KOPT-K1 (cell line): ENCODE measurements around the gene ANO8.
"Not testable (repeated sequence)": the region's sequence is repeated elsewhere in the genome, so short reads cannot be mapped to it uniquely, and the experiment has no call there.

Experiments used
- H3K27ac ChIP-seq: fragments of 200-600 bp; sonication (generic); 2 replicates; pipeline ENCODE4 v1.5.1; 2016; ENCODE audit warnings: antibody characterized with exemption, mild to moderate bottlenecking, low read depth, low read length; ENCODE audit not compliant: poor library complexity, severe bottlenecking
- H3K36me3 ChIP-seq: fragments of 200-600 bp; sonication (generic); 2 replicates; pipeline ENCODE4 v1.5.1; 2017; ENCODE audit warnings: antibody characterized with exemption, mild to moderate bottlenecking, low read length, moderate library complexity; ENCODE audit not compliant: insufficient read depth
- H3K9me3 ChIP-seq: fragments of 200-600 bp; sonication (generic); 2 replicates; pipeline ENCODE4 v1.5.1; 2017; ENCODE audit warnings: antibody characterized with exemption, low read length, mild to moderate bottlenecking; ENCODE audit not compliant: insufficient read depth, poor library complexity, severe bottlenecking

Gene ANO8

DNA sequence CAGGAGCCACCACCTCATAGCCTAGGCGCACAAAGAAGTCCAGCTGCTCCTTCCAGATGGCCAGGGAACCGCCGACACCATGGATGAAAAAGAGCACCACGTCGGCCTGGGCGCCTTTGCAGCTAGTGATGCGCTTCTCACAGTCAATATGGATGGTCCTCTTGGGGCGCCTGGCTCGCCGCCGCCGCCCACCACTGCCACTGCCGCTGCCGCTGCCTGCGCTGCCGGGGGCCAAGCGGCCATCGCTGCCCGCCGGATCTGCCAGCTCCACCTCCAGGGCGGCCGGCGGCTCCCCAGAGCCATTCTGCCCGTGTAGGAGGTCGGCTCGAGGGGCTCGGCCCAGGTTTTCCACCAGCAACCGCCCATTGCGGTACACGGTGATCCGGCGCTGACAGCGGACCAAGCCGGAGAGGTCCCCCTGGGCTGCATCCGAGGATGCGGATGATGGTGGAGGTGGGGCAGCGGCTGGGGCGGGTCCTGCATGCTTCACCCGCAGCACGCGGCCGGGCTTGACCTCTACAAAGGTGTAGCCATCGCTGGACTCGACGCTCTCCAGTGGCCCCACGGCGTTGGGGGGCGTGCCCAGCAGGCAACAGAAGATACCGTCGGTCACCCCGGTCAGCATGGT is 33.5 kb downstream of the ANO8 start:
- no peak overlapping the region for H3K27ac ChIP-seq
- H3K36me3 ChIP-seq: peaks cover 14% of the 10 kb centered on the region
- H3K9me3 ChIP-seq: peaks cover 12% of the 10 kb centered on the region

DNA sequence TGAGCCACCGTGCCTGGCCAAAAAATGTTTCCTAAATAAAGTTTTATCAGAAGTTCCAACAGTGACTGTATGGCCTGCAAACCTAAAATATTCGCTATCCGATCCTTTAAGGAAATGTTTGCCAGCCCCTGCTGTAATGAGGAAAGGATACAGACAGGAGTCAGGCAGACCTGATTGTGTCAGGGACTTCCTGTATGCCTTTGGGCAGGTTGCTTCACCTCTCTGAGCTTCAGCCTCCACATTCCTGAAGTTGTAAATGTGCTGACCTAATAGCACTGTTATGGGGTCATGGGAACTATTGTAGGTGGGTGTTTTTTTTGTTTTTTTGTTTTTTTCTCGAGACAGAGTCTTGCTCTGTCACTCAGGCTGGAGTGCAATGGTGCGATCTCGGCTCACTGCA is 37.7 kb downstream of the ANO8 start:
- peaks cover 12% of the 10 kb centered on the region for H3K9me3 ChIP-seq
- peaks cover 14% of the 10 kb centered on the region for H3K36me3 ChIP-seq
- H3K27ac ChIP-seq: no peak overlapping the region

DNA sequence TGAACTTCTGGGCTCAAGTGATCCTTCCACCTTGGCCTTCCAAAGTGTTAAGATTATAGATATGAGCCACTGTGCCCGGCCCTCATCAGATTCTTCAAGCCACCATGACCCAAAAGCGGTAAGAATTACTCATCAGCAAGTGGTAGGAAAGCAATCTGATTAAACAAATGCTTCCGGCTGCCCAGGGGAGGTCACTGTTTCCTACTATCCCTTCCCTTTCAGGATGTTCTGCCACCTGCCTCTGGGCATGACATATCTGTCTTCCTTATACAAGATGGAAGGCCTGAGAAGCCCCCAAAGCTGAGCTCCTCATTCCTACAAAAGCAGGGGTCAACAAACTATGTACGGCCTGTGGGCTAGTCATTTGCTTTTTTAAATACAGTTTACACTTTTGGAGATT is 38.4 kb downstream of the ANO8 start:
- Histone ChIP-seq H3K36me3 (peaks cover 14% of the 10 kb centered on the region), H3K9me3 (peaks cover 12% of the 10 kb centered on the region), H3K27ac (no peak overlapping the region)

DNA sequence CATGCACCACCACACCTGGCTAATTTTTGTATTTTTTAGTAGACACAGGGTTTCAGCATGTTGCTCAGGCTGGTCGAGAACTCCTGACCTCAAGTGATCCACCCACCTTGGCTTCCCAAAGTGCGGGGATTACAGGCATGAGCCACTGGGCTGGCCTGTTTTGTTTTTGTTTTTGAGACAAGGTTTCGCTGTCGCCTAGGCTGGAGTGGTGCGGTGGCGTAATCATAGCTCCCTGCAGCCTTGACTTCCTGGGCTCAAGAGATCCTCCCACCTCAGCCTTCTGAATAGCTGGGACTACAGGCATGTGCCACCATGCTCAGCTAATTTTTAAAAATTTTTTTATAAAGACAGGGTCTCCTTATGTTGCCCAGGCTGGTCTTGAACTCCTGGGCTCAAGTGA is 39.1 kb downstream of the ANO8 start:
- peaks cover 12% of the 10 kb centered on the region for H3K9me3 ChIP-seq
- peaks cover 10% of the 10 kb centered on the region for H3K36me3 ChIP-seq
- not testable (repeated sequence) for H3K27ac ChIP-seq

DNA sequence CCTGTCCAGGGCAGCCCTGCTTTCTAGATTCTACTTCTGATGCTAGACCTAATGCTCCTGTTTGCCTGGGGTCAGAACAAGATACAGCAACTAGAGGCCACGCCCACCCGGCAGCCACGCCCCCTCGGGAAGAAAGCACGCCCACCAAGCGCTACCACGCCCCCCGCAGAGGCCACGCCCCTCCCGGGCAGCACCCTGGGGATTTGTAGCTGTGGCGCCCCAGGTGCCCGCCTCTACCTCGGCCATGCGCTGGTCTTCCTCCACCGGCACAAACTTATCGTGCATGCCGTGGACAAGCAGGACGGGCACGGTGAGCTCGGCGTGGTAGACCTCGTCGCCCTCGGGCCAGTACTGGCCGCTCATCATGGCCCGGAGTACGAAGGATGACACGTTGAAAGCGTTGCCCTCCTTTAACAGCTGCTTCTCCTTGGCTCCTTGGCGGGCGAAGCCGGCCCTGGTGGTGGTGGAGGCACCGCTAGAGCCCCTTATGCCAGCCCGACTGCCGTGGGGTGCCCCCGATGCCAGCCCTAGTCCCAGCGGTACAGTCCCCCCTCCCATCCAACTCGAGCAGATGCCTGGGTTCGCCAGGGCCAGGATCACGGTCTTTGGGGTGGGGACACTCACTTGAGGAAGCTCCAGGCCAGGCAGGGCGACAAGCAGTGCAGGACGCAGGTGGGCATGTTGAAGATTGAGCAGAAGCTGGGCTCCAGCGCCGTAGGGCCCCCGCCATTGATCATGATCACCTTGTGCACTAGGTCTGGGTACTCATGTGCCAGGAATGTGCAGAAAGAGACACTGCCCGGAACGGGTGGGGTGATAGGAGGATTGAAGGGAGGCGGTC is 40.4 kb downstream of the ANO8 start:
- peaks cover 12% of the 10 kb centered on the region for H3K9me3 ChIP-seq
- H3K27ac ChIP-seq: no peak overlapping the region
- peaks cover 10% of the 10 kb centered on the region for H3K36me3 ChIP-seq

DNA sequence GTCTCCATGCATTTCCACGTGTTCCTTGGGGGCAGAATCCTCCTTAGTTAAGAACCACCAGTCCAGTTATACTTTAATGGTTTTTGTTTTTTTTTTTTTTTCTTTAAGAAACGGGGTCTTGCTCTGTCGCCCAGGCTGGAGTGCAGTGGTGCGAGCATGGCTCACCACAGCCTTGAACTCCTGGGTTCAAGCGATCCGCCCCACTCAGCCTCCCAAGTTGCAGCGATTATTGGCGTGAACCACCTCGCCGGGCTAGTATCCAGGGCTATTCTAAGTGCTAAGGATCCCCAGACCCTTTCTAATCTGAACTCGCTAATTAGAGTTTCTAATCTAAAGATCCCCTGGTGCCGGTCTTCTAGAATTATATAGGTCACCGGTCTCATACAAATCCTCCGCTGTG is 41.0 kb downstream of the ANO8 start:
- H3K27ac ChIP-seq: no peak overlapping the region
- peaks cover 11% of the 10 kb centered on the region for H3K9me3 ChIP-seq
- H3K36me3 ChIP-seq: peaks cover 7% of the 10 kb centered on the region

DNA sequence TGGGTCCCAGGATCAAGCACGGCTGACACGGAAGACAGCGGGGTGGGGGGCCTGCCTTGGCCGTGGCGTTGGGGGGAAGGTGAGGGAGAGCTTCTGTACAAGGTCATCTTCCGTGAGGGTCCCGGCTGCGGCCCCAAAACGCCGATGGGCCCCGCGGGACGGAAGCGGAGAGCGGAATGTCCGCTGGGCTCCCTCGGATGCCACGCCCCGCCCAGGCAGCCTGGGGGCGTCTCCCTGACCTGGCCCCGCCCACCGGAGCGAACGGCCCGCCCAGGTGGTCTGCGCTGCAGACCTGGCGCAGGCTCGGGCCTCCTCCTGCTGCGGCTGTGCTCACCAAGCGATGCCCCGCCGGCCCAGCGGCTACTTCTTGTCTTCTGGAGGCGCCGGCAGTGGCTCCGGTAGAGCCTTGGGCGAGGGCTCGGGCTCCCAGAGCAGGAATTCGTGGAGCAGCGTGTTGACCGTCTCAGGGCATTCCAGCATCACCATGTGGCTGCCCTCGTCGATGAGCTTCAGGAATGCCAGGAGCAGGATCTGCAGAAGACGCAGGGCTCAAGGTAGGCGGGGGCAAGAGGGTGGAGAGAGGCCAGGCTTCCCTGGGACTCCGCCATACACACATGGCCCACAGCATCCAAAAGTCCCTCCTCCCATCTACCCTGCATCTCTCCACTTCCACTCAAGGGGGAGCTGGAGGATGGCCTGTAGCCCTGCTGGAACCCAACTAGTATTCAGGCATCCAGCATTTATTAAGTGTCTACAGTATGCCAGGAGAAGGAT is 42.2 kb downstream of the ANO8 start:
- Histone ChIP-seq H3K27ac (peak overlapping the region; percentile 47), H3K36me3 (no peaks in the 10 kb centered on the region), H3K9me3 (no peaks in the 10 kb centered on the region)

DNA sequence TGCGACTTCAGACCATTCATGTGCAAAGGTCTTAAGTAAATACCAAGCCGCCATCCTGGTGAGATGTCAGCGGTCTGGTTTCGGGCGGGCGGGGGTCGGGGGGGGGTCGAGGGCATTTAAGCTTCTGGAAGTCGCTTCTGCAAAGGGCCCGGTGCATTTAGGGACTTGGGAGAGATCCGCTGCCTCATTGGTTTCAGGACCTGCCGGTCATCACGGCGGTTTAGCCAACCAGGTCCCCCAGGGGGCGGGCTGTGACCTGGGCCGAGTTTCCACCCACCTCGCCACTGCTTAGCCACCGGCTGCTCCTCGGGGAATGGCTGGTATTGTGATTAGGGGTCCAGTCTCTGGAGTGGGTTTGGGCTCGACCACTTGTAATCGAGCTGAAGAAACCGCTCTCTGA is 45.2 kb downstream of the ANO8 start:
- no peaks in the 10 kb centered on the region for H3K9me3 ChIP-seq
- peaks cover 25% of the 10 kb centered on the region for H3K36me3 ChIP-seq
- no peak overlapping the region for H3K27ac ChIP-seq

DNA sequence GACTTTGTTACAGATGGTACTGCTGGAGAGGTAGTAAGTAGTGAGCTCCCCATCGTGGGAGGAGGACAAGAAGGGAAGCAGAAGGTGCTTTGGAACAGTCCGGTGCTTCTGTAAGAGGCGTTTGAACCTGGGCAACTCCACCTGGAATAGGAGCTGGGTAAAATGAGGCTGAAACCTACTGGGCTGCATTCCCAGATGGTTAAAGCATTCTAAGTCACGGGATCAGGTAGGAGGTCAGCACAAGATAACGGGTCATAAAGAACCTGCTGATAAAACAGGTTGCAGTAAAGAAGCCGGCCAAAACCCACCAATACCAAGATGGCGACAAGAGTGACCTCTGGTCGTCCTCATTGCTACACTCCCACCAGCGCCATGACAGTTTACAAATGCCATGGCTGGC is 47.9 kb downstream of the ANO8 start:
- no peaks in the 10 kb centered on the region for H3K9me3 ChIP-seq
- H3K36me3 ChIP-seq: peaks cover 42% of the 10 kb centered on the region
- no peak overlapping the region for H3K27ac ChIP-seq

DNA sequence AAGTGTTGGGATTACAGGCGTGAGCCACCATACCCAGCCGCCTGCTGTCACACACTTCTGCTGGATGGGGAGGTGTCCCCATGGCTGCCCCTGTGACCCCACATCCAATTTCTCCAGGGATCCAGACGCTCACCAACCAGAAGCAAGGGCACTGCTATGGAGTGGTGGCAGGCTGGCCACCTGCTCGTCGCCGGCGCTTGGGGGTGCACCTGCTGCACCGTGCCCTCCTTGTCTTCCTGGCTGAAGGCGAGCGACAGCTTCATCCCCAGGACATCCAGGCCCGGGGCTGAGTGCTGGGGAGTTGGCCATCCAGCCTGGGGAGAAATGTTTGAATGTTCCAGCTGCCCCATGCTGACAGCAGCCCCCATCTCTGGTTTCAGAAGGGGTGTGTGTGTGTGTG is 48.4 kb downstream of the ANO8 start:
- peaks cover 42% of the 10 kb centered on the region for H3K36me3 ChIP-seq

DNA sequence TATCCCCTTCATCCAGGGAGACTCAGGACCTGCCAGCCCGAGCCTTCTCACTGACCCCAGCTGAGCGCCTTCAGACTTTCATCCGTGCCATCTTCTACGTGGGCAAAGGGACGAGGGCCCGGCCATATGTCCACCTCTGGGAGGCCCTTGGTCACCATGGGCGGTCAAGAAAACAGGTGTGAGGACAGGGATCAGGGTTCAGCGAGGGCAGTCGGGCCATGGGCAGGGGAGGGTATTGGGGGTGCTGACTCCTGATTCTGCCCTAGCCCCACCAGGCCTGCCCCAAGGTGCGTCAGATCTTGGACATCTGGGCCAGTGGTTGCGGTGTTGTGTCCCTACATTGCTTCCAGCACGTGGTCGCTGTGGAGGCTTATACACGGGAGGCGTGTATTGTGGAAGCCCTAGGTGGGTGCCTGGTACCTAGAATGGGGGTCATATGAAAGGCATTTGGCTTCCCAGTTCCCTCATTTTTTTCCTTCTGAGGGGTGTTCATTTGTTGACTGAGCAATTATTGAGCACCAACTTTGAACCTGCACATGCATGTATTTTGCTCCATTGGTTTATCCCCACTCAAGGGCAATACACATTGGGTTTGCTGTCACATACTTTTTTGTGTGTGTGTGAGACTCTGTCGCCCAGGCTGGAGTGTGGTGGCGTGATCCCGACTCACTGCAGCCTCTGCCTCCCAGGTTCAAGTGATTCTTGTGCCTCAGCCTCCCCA is 49.1 kb downstream of the ANO8 start:
- peaks cover 42% of the 10 kb centered on the region for H3K36me3 ChIP-seq
- H3K9me3 ChIP-seq: no peaks in the 10 kb centered on the region
- no peak overlapping the region for H3K27ac ChIP-seq

More for the DNA sequence above, 48.4 kb downstream of the ANO8 start:
- no peak overlapping the region for H3K27ac ChIP-seq
- H3K9me3 ChIP-seq: no peaks in the 10 kb centered on the region

DNA sequence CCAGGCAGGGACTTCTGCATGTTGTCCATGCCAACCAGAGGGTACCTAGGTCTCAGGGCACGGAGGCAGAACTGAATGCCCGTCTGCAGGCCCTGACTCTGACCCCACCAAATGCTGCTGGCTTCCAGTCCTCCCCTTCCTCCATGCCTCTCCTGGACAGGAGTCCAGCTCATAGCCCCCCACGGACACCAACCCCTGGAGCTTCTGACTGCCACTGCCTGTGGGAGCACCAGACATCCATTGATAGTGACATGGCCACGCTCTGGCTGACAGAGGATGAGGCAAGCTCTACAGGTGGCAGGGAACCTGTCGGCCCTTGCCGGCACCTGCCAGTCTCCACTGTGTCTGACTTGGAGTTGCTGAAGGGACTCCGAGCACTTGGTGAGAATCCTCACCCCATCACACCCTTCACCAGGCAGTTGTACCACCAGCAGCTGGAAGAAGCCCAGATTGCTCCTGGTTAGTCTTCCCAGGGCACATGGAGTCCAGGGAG is 51.1 kb downstream of the ANO8 start:
- H3K9me3 ChIP-seq: no peaks in the 10 kb centered on the region
- H3K27ac ChIP-seq: no peak overlapping the region
- H3K36me3 ChIP-seq: peaks cover 50% of the 10 kb centered on the region

DNA sequence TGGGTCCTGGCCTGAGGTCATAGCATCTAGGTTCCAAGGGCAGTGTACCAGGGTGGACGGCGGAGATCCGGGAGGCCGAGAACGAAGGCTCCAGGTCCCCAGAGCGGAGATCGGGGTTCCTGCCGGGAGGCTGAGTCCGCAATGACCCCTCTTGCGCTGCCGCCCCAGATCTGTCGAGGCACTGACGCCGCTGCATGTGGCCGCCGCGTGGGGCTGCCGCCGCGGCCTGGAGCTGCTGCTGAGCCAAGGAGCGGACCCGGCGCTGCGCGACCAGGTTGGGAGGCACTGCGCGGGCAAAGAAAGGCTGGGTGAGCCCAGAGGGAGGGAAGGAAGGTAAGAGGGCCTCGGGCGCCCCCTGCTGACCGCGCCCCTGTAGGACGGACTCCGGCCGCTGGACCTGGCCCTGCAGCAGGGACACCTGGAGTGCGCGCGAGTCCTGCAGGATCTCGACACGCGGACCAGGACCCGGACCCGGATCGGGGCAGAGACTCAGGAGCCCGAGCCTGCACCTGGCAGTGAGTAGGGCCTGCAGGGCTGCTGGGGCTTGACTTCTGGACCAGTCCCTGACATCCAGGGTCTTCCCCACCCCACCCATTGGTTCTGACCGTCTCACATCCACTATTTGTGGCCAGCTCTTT is 52.0 kb downstream of the ANO8 start:
- peaks cover 55% of the 10 kb centered on the region for H3K36me3 ChIP-seq
- H3K27ac ChIP-seq: peak overlapping the region; percentile 64
- no peaks in the 10 kb centered on the region for H3K9me3 ChIP-seq
